GM23338 (cell line): ENCODE measurements around the gene GAS1.

Experiments used
- CREB1 ChIP-seq: fragments of 250-450 bp; sonication (Bioruptor Pico); IDR thresholded peaks from 2 replicates; pipeline ENCODE4 v1.5.0; 2020; ENCODE audit warnings: low read depth, mild to moderate bottlenecking, moderate library complexity
- CTCF ChIP-seq, 2 experiments: fragments of 200-600 bp in 1 of 2; sonication (generic) in 1 of 2; conservative IDR thresholded peaks; 2 replicates each; pipeline versions ENCODE4 v1.5.1 to v1.6.1; 2016 to 2017; ENCODE audit warnings: antibody characterized with exemption in 2 of 2, low read depth in 2 of 2, mild to moderate bottlenecking in 2 of 2, moderate library complexity in 1 of 2
- EZH2 ChIP-seq: fragments of 200-600 bp; sonication (generic); IDR thresholded peaks from one replicate; pipeline ENCODE4 v1.8.0; 2017; ENCODE audit warnings: antibody characterized with exemption, mild to moderate bottlenecking, low read depth; ENCODE audit not compliant: unreplicated experiment
- REST ChIP-seq: IDR thresholded peaks from one replicate; pipeline ENCODE4 v1.6.1; 2018; ENCODE audit warnings: antibody characterized with exemption; ENCODE audit not compliant: unreplicated experiment

GRCh38 chr9:86945728-86946200 lies 1.5 kb downstream of the GAS1 start:
- peak in 1 of 2 experiments; percentile 30; a peak in 1 of 4 replicates for TF ChIP-seq CTCF (conservative IDR thresholded peaks at IDR 0.05; ENCODE audit: low read depth in 2 of 2)
- no peak for TF ChIP-seq CREB1 (CRISPR knock-in tag)
- TF ChIP-seq EZH2 = peak; percentile 47
- TF ChIP-seq REST = no peak
